ENCODE measurements around the gene RIMS4. TPM values are rescaled to one million over a fixed set of nuclear protein-coding genes. Genes with fewer than 3 reads are reported as not detected.

RIMS4 gene
- total and polyA plus RNA-seq, 10 of the 15 experiments (the other 5 are each of a cell fraction or from before 2014, with no cell fraction given): under 0.01 to 0.07 (median 0.05) TPM; not detected in 5

DNA sequence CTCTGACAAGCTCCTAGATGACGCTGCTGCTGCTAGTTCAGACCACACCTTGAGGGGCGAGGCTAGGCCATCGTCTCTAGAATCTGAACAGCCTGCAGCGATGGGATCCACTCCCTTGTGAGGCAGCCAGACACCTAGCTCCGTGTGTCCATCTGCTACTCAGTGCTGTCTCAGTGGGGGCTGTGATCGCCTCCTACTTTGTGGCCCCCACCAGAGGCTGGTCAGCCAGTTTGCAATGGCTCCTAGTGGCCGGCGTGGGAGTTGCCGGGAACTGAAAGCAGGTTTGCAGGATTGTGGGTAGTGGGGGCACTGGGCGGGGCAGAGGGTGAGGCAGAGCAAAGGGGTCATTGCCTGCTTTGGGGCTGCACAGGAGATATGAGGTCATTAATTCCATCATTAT lies 92.4 kb downstream of the RIMS4 start:
- Histone ChIP-seq H3K4me2 (ENCODE audit: control insufficient read depth, insufficient read depth) (no peak overlapping the region), H2AFZ (ENCODE audit: control insufficient read depth, low read depth, low read length) (no peak overlapping the region), H3K27me3 (replicated peaks in 1 of 2; ENCODE audit: control insufficient read depth in 2 of 2, insufficient read depth in 2 of 2, low read length in 1 of 2) (peaks cover 0 to 1% of the 10 kb centered on the region in 2 experiments; a peak in 2 of 4 replicates), H4K20me1 (ENCODE audit: control insufficient read depth, insufficient read depth) (no peaks in the 10 kb centered on the region), H3K36me3 (ENCODE audit: control insufficient read depth in 2 of 2, insufficient read depth in 2 of 2, low read length in 1 of 2) (no peaks in the 10 kb centered on the region), H3K9me3 (replicated peaks; ENCODE audit: control insufficient read depth, insufficient read depth, low read length) (no peaks in the 10 kb centered on the region), H3K4me1 (ENCODE audit: control insufficient read depth, insufficient read depth, low read length) (no peaks in the 10 kb centered on the region), H3K27ac (ENCODE audit: control insufficient read depth, insufficient read depth) (no peak overlapping the region), H3K79me2 (ENCODE audit: control insufficient read depth, insufficient read depth, low read length) (no peaks in the 10 kb centered on the region), H3K4me3 (no peak overlapping the region), H3K9ac (ENCODE audit: control insufficient read depth, insufficient read depth, low read length) (no peak overlapping the region)
- intact Hi-C loops (cut with micrococcal nuclease; ENCODE audit: unreplicated experiment) (no loop called here), in situ Hi-C loops (cut with MboI) (no loop called here)
- ChIA-PET POLR2A (interaction anchor here (0.6 kb wide), 1 partner anchor 39 kb away, joined by 3 read pairs; no protein-coding TSS in a partner anchor), CTCF (no interaction called here), SMC1A (ENCODE audit: uncharacterized antibody, unreplicated experiment) (interaction anchor here (1.0 to 1.2 kb wide), 2 partner anchors 8 to 14 kb away, joined by 3 read pairs; no protein-coding TSS in a partner anchor), RAD21 (ENCODE audit: unreplicated experiment) (no interaction called here)
- ATAC-seq (no peak), FAIRE-seq (no peak), DNase-seq (ENCODE audit: low read depth, low spot score) (no peak)
- 60% methylated on average over 10 of the region's 10 CpGs for WGBS (ENCODE audit: insufficient coverage, insufficient replicate concordance, low lambda C conversion rate, missing lambda C conversion rate)
- TF ChIP-seq MXI1 (IDR thresholded peaks at IDR 0.05; ENCODE audit: low read depth, low read length): no peak
- BruUV-seq (replicated peaks): no TSS peak

DNA sequence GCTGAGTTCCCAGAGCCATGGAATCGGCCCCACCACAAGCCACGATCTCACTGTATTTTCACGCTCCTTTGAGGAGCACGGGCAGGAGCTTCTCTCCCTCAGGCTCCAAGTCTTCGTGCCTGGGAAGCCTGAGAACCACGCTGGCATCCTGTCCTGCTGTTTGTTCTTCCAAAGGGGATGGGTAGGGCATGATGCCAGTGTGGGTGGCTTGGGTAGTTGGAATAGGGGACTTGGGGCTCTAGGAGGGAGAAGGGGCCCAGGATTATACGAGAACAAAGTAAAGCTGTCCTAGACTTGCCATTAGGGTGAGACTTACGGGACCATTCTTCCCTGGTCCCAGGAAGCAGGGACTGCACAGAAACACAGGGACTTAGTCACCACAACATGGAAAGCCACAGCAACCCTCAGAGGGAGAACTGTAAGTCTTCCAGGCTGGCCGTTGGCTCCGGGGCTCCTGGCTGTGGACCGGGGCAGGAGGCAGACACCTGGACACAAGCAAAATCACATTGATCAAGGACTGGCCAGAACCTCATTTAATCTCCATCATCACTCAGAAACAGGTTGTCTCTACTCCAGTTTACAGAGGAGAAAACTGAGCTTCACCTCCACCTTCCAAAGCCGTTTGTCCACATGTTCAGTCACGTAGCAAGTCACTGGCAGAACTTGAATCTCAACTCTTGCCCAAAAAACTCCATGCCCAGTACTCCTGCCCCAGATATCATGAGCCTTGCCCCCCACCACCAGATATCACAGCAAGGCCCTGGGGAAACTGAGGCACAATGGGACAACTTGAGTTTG lies 93.8 kb downstream of the RIMS4 start:
- Histone ChIP-seq H3K4me1 (ENCODE audit: control insufficient read depth, insufficient read depth, low read length) (no peaks in the 10 kb centered on the region), H3K9ac (ENCODE audit: control insufficient read depth, insufficient read depth, low read length) (no peak overlapping the region), H3K4me3 (no peak overlapping the region), H3K79me2 (ENCODE audit: control insufficient read depth, insufficient read depth, low read length) (no peaks in the 10 kb centered on the region), H2AFZ (ENCODE audit: control insufficient read depth, low read depth, low read length) (no peak overlapping the region), H3K27ac (ENCODE audit: control insufficient read depth, insufficient read depth) (no peak overlapping the region), H3K4me2 (ENCODE audit: control insufficient read depth, insufficient read depth) (no peak overlapping the region), H3K27me3 (replicated peaks in 1 of 2; ENCODE audit: control insufficient read depth in 2 of 2, insufficient read depth in 2 of 2, low read length in 1 of 2) (peaks cover 1 to 3% of the 10 kb centered on the region in 2 experiments; a peak in 2 of 4 replicates), H4K20me1 (ENCODE audit: control insufficient read depth, insufficient read depth) (no peaks in the 10 kb centered on the region), H3K36me3 (ENCODE audit: control insufficient read depth in 2 of 2, insufficient read depth in 2 of 2, low read length in 1 of 2) (no peaks in the 10 kb centered on the region), H3K9me3 (replicated peaks; ENCODE audit: control insufficient read depth, insufficient read depth, low read length) (no peaks in the 10 kb centered on the region)
- POLR2A ChIA-PET: no interaction called here
- intact Hi-C loops (cut with micrococcal nuclease; ENCODE audit: unreplicated experiment) (no loop called here), in situ Hi-C loops (cut with MboI) (no loop called here)
- SMC1A ChIA-PET (ENCODE audit: uncharacterized antibody, unreplicated experiment): no interaction called here
- DNase-seq (ENCODE audit: low read depth, low spot score) (no peak), ATAC-seq (no peak), FAIRE-seq (no peak)
- CTCF ChIA-PET: interaction anchor here (0.6 to 1.1 kb wide), 3 partner anchors 31 to 66 kb away, joined by 3 read pairs; no protein-coding TSS in a partner anchor
- RAD21 ChIA-PET (ENCODE audit: unreplicated experiment): no interaction called here
- no TSS peak for BruUV-seq (replicated peaks)
- WGBS (ENCODE audit: insufficient coverage, insufficient replicate concordance, low lambda C conversion rate, missing lambda C conversion rate): 42% methylated on average over 13 of the region's 13 CpGs
- TF ChIP-seq CHD4 (IDR thresholded peaks at IDR 0.05): no peak
- no peak for TF ChIP-seq PAX5 (IDR thresholded peaks at IDR 0.05; ENCODE audit: borderline replicate concordance, low read depth, low read length)
- no peak for TF ChIP-seq CREM (IDR thresholded peaks at IDR 0.05; ENCODE audit: low read depth)
- TF ChIP-seq ZNF274 (IDR thresholded peaks at IDR 0.05; ENCODE audit: insufficient read depth, insufficient read length): no peak
- TF ChIP-seq EP300 (IDR thresholded peaks at IDR 0.05; ENCODE audit: borderline replicate concordance in 1 of 2, control insufficient read depth in 1 of 2, low read depth in 2 of 2, low read length in 2 of 2): no peak
- TF ChIP-seq, protein P1, sequence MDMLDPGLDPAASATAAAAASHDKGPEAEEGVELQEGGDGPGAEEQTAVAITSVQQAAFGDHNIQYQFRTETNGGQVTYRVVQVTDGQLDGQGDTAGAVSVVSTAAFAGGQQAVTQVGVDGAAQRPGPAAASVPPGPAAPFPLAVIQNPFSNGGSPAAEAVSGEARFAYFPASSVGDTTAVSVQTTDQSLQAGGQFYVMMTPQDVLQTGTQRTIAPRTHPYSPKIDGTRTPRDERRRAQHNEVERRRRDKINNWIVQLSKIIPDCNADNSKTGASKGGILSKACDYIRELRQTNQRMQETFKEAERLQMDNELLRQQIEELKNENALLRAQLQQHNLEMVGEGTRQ (IDR thresholded peaks at IDR 0.05; ENCODE audit: borderline replicate concordance, low read depth, low read length): no peak
- no peak for TF ChIP-seq CHD2 (IDR thresholded peaks at IDR 0.05; ENCODE audit: borderline replicate concordance, low read depth, low read length)
- TF ChIP-seq KDM1A (IDR thresholded peaks at IDR 0.05; ENCODE audit: borderline replicate concordance): no peak
- TF ChIP-seq ZBED1 (IDR thresholded peaks at IDR 0.05; ENCODE audit: borderline replicate concordance): no peak
- TF ChIP-seq, protein P2, sequence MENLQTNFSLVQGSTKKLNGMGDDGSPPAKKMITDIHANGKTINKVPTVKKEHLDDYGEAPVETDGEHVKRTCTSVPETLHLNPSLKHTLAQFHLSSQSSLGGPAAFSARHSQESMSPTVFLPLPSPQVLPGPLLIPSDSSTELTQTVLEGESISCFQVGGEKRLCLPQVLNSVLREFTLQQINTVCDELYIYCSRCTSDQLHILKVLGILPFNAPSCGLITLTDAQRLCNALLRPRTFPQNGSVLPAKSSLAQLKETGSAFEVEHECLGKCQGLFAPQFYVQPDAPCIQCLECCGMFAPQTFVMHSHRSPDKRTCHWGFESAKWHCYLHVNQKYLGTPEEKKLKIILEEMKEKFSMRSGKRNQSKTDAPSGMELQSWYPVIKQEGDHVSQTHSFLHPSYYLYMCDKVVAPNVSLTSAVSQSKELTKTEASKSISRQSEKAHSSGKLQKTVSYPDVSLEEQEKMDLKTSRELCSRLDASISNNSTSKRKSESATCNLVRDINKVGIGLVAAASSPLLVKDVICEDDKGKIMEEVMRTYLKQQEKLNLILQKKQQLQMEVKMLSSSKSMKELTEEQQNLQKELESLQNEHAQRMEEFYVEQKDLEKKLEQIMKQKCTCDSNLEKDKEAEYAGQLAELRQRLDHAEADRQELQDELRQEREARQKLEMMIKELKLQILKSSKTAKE (IDR thresholded peaks at IDR 0.05; ENCODE audit: low read depth, poor library complexity, severe bottlenecking): no peak
- TF ChIP-seq LARP7 (IDR thresholded peaks at IDR 0.05): no peak
